Naive thymus-derived CD8-positive, alpha-beta T cell (primary cell): ENCODE data around the gene PADI3. TPM values are rescaled to one million over a fixed set of nuclear protein-coding genes. Genes with fewer than 3 reads are reported as not detected.

Source experiments
- ATAC-seq, 2 donors: fragments of 150-1000 bp; cut with Tn5 transposase in 1 of 2; sonication (Bioruptor Pico), chemical (Tn5 transposase) in 1 of 2; 1 replicate in 1 of 2; 2 replicates in 1 of 2; pipeline ENCODE4 v1.10.0; 2021; ENCODE audit warnings: mild to moderate bottlenecking in 2 of 2, moderate library complexity in 2 of 2
- POLR2A ChIA-PET: fragments of 350-600 bp; sonication (Branson Sonifier 250); formaldehyde crosslinking; loops from one replicate; lab custom pipeline; 2021; ENCODE audit warnings: antibody characterized with exemption; lab: Charles Lee
- DNase-seq, 10 donors: peaks; one replicate each; pipeline versions ENCODE4 v3.0.0 to v3.0.0-alpha.2; 2020 to 2022
- H3K27ac Mint-ChIP-seq, 10 donors: one replicate each; pipeline ENCODE4 v1.8.0; 2020 to 2022; ENCODE audit warnings: mild to moderate bottlenecking in 10 of 10, mixed read lengths in 10 of 10, moderate library complexity in 4 of 10, inconsistent platforms in 1 of 10
- H3K27me3 Mint-ChIP-seq, 5 donors: one replicate each; pipeline ENCODE4 v1.8.0; 2021 to 2022; ENCODE audit warnings: mixed read lengths in 5 of 5
- H3K36me3 Mint-ChIP-seq, 3 donors: one replicate each; pipeline ENCODE4 v1.8.0; 2020 to 2022; ENCODE audit warnings: mixed read lengths in 3 of 3, mild to moderate bottlenecking in 2 of 3, inconsistent platforms in 1 of 3
- H3K4me1 Mint-ChIP-seq, 4 donors: one replicate each; pipeline ENCODE4 v1.8.0; 2021 to 2022; ENCODE audit warnings: mixed read lengths in 4 of 4
- H3K4me3 Mint-ChIP-seq, 10 donors: one replicate each; pipeline ENCODE4 v1.8.0; 2020 to 2022; ENCODE audit warnings: mild to moderate bottlenecking in 10 of 10, mixed read lengths in 10 of 10, moderate library complexity in 6 of 10, inconsistent platforms in 1 of 10
- H3K9me3 Mint-ChIP-seq, 9 donors: one replicate each; pipeline ENCODE4 v1.8.0; 2020 to 2022; ENCODE audit warnings: mixed read lengths in 9 of 9, mild to moderate bottlenecking in 3 of 9, inconsistent platforms in 1 of 9, moderate library complexity in 1 of 9
- polyA plus RNA-seq, 3 donors: library from polyadenylated mRNA; unstranded; fragments of 300-500 nt; fragmentation: Illumina TruSeq; gene quantifications; one replicate each; pipeline ENCODE4 v1.2.3, GENCODE V29; 2021
- total RNA-seq, 8 experiments: library from RNA in 2 of 8; stranded (reverse) in 2 of 8; gene quantifications; one replicate each; pipeline ENCODE4 v1.2.3 and lab custom pipeline; 2021 to 2026

The PADI3 gene
- total and polyA plus RNA-seq, 5 experiments from 2014 or later, result not detected

DNA sequence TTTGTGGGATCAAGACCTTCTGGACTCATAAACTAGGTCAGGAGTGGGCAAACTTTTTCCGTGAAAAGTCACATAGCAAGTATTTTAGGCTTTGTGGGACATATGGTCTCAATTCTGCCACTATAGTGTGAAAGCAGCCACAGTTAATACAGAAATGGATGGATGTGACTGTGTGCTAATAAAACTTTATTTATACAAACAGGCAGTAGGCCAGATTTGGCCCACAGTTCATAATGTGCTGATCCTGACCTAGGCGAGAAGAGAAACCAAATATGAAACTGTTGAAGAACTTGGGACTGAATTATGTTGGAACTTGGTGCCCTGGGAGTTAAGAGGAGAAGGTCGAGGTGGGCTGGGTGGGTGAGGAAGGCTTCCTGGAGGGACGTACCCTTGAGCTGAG is 17.1 kb downstream of the PADI3 start:
- Mint-ChIP-seq H3K9me3 (peaks cover 0 to 4% (median 0%) of the 10 kb centered on the region in 9 donors), H3K27me3 (peaks cover 0 to 5% (median 0%) of the 10 kb centered on the region in 5 donors), H3K4me3 (no peak overlapping the region), H3K27ac (no peak overlapping the region), H3K4me1 (no peaks in the 10 kb centered on the region), H3K36me3 (no peaks in the 10 kb centered on the region)
- POLR2A ChIA-PET, result no interaction called here
- ATAC-seq, result no peak
- no peak for DNase-seq

DNA sequence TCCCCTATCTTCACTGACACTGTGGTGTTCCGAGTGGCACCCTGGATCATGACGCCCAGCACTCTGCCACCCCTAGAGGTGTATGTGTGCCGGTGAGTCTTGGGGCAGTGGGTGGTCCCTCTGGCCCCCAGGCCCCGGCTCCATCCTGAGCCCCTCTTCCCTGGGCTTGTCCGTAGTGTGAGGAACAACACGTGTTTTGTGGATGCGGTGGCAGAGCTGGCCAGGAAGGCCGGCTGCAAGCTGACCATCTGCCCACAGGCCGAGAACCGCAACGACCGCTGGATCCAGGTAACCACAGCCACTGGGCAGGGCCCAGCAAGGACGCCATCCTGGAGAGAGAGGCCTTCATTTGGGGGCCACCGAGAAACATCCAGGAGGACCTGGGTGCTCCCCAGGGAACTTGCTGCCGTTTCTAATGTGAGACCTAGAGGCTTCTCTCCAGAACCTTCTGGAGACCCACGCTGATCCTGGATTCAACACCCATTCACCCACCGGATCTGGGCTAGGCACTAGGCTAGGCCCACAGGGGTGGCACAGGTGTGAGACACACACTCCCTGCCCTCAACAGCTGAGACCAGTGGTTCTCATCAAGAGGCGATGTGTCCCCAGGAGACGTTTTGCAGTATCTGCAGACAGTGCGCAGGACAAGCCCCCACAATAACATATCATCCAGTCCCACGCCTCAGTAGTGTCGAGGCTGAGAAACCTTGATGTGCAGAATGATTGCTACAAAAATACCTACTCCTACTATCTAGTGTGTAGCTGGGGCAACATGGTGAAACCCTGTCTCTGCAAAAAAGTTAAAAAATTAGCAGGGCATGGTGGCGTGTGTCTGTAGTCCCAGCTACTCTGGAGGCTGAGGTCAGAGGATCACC is 22.2 kb downstream of the PADI3 start:
- H3K9me3 Mint-ChIP-seq, result no peaks in the 10 kb centered on the region
- POLR2A ChIA-PET, result no interaction called here
- H3K36me3 Mint-ChIP-seq, result no peaks in the 10 kb centered on the region
- DNase-seq (no peak), ATAC-seq (no peak)
- no peak overlapping the region for H3K27ac Mint-ChIP-seq
- peaks cover 0 to 15% (median 6%) of the 10 kb centered on the region in 5 donors for H3K27me3 Mint-ChIP-seq
- no peak overlapping the region for H3K4me3 Mint-ChIP-seq
- H3K4me1 Mint-ChIP-seq, result no peaks in the 10 kb centered on the region

DNA sequence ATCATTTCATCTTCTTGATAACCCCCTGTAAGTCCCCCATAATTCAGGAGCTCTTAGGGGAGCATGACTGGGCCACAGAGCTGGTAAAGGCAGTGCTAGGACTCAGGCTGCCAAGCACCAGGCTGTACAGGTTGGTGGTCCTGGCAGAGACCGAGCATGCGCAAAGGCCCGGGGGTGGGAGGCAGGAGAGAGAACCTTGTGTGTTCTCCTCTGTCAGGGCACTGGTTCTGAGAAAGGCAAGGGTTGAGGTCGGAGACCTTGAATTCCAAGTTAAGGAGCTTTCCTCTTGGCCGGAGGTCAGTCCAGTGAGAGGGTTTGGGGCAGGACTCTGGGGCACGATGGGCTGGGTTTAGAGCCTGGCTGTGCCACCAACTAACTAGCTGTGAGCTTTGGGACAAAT is 23.2 kb downstream of the PADI3 start:
- POLR2A ChIA-PET, result no interaction called here

DNA sequence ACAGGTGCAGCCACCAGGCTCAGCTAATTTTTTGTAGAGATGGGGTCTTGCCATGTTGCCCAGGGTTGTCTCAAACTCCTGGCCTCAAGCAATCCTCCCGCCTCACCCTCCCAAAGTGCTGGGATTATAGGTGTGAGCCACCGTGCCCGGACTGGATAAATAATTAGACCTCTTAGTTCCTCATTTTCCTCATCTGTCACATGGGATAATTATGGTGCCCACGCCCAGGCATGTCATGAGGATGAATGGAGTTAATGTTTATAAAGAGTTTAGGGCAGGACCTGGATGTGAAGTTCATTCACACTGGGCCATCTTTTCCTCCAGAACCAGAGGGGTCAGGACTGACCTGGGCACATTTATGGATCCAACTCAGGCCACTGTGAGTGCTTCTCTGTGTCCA is 23.7 kb downstream of the PADI3 start:
- Mint-ChIP-seq H3K36me3 (no peaks in the 10 kb centered on the region), H3K4me3 (no peak overlapping the region), H3K27me3 (peaks cover 0 to 23% (median 9%) of the 10 kb centered on the region in 5 donors), H3K4me1 (no peaks in the 10 kb centered on the region), H3K9me3 (no peaks in the 10 kb centered on the region), H3K27ac (no peak overlapping the region)
- no peak for DNase-seq
- ATAC-seq, result no peak
- POLR2A ChIA-PET, result no interaction called here

More for the DNA sequence above, 23.2 kb downstream of the PADI3 start:
- Mint-ChIP-seq H3K27me3 (peaks cover 0 to 20% (median 6%) of the 10 kb centered on the region in 5 donors), H3K36me3 (no peaks in the 10 kb centered on the region), H3K27ac (no peak overlapping the region), H3K4me1 (no peaks in the 10 kb centered on the region), H3K4me3 (no peak overlapping the region), H3K9me3 (no peaks in the 10 kb centered on the region)
- no peak for ATAC-seq
- no peak for DNase-seq

DNA sequence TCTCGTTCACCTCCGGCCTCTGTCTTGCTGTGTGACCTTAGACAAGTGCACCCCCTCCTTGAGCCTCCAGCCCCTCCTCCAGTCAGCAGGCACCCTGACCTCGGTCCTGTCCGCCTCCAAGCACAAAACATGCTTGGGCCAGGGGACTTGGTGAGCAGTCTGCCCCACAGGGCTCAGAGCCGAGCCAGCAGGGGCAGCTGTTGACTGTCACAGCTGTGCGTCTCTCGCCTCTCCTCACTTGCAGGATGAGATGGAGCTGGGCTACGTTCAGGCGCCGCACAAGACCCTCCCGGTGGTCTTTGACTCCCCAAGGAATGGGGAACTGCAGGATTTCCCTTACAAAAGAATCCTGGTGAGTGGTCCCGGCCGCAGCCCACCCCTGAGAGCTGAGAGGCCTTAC is 24.2 kb downstream of the PADI3 start:
- Mint-ChIP-seq H3K27ac (no peak overlapping the region), H3K36me3 (no peaks in the 10 kb centered on the region), H3K4me3 (no peak overlapping the region), H3K27me3 (peaks cover 0 to 23% (median 9%) of the 10 kb centered on the region in 5 donors), H3K4me1 (no peaks in the 10 kb centered on the region), H3K9me3 (no peaks in the 10 kb centered on the region)
- POLR2A ChIA-PET, result no interaction called here
- ATAC-seq (no peak), DNase-seq (no peak)

DNA sequence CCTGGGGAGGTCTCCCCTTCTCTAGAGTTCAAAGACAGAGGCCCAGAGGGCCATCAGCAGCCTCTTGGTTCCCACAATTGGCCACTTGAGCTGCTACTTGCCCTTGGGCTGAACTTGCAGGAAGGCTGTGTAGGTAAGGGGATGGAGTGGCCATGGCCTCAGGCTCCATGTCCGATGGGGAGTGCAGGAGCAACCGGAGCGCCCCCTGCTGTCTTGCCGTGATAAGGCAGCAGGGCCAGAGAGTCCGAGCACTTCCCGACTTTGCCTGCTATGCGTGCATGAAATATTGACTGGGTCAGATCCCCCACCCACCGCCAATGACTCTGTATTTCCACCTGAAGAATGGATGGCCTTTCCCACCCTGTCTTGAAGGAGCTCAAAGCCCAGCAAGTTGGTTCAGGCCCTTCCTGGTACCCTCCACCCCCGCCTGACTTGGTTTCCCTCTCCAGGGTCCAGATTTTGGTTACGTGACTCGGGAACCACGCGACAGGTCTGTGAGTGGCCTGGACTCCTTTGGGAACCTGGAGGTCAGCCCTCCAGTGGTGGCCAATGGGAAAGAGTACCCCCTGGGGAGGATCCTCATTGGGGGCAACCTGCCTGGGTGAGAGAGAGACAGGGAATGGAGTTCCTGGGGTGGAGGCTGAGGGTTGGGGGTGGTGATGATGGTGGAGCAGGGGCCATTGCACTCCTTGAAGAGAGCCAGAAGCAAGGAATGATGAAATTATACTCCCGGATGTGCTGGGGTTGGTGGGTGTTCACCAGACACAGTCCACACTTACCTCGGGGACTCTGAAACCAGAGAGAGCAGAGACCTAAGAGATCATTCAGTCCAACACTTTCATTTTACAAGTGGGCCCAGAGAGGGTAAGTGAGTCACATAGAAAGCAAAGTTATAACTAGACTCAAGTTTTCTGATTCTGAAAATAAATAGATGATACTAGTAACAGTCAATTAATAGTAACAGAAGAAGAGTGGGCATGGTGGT is 25.6 kb downstream of the PADI3 start:
- no peak for DNase-seq
- H3K4me1 Mint-ChIP-seq, result no peaks in the 10 kb centered on the region
- no peak for ATAC-seq
- H3K9me3 Mint-ChIP-seq, result no peaks in the 10 kb centered on the region
- peaks cover 2 to 24% (median 12%) of the 10 kb centered on the region in 5 donors for H3K27me3 Mint-ChIP-seq
- POLR2A ChIA-PET, result no interaction called here
- H3K4me3 Mint-ChIP-seq, result no peak overlapping the region
- H3K36me3 Mint-ChIP-seq, result no peaks in the 10 kb centered on the region
- H3K27ac Mint-ChIP-seq, result peak overlapping the region in 1 of 10 donors; percentile 43

DNA sequence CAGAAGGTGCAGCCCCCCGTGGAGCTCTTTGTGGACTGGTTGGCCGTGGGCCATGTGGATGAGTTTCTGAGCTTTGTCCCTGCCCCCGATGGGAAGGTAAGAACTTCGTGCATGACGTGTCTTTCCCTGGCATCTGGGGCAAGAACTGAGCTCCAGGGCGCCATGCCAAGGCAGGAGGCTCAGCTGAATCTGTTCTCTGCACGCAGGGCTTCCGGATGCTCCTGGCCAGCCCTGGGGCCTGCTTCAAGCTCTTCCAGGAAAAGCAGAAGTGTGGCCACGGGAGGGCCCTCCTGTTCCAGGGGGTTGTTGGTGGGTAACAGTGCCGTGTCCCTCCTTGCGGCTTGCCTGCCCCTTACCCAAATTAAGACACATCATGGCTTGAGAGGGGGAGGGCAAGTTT is 27.7 kb downstream of the PADI3 start:
- DNase-seq (no peak), ATAC-seq (no peak)
- Mint-ChIP-seq H3K36me3 (no peaks in the 10 kb centered on the region), H3K4me3 (no peak overlapping the region), H3K9me3 (no peaks in the 10 kb centered on the region), H3K27ac (peak overlapping the region in 1 of 10 donors; percentile 49), H3K27me3 (peaks cover 2 to 32% (median 14%) of the 10 kb centered on the region in 5 donors), H3K4me1 (no peaks in the 10 kb centered on the region)
- POLR2A ChIA-PET, result no interaction called here

DNA sequence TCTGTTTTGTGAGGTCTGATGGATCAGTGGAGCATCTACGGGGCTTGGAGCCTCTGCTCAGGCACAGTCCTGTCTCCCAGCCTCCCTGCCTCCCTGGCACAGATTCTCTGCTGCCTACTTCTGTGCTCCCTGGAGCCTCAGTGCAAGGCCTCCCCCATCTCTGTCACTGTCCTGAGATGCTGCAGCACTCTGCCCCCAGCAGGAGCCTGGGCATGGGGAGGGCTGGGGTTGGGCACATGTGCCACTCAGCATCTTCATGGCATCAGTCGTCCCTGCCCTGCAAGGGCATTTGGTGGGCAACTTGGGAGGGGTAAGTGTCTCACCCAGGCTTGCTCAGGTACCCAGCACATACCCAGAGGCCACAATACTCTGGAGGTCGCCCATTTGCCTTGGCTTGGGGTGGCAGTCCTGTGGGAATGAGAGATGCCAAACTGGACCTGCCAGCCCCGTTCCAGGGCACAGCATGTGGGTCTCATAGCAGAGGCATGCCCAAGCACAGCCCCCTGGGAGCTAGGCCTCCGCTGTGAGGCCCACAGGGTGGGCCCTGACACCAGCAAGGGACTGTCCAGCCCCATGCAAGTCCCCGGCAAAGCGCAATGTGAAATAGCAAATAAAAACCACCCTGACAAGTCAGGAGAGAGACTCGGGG is 28.7 kb downstream of the PADI3 start:
- Mint-ChIP-seq H3K4me3 (no peak overlapping the region), H3K27me3 (peaks cover 6 to 35% (median 14%) of the 10 kb centered on the region in 5 donors), H3K36me3 (no peaks in the 10 kb centered on the region), H3K4me1 (peaks cover 4 to 7% (median 6%) of the 10 kb centered on the region in 4 donors), H3K9me3 (no peaks in the 10 kb centered on the region), H3K27ac (no peak overlapping the region)
- no peak for DNase-seq
- POLR2A ChIA-PET, result no interaction called here
- ATAC-seq, result no peak

DNA sequence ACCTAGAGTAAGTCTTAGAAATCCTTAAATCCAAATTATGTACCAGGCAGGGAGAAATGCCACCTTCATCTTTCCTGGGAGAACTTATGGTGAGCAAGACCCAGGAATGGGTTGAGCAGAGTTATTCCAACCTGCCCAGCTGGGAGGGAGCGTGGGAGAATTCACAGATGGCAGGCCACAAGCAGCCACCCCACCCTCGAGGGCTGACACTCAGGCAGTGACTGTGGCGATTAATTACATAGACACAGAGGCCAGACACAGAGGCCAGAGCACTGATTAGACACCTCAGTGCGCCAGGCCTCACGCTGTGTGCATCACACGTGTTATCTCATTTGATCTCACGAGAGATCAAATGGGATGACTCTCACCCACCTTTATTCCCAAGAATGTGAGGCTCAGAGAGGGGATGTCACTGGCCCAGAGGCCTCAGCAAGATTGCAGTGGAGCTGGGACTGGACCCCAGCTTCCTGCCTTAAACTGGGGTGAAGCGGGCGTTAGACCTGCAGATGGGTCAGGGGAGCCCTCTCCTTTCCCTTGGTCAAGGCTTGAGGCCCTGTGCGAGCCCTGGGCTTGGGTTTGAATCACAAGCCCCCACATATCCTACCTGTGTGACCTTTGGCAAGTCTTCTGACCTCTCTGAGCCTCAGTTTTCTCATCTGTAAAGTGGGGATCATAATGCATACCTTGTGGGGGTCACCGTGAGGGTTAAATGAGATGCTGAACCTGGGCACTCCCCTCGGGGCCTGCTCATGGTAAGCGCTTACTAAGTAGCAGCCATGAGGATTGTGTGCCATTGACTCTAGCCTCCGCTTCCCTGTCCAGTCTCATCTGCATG is 30.3 kb downstream of the PADI3 start:
- no peaks in the 10 kb centered on the region for H3K9me3 Mint-ChIP-seq
- POLR2A ChIA-PET, result no interaction called here
- no peak overlapping the region for H3K4me3 Mint-ChIP-seq
- no peak for ATAC-seq
- peaks cover 6 to 37% (median 23%) of the 10 kb centered on the region in 5 donors for H3K27me3 Mint-ChIP-seq
- H3K36me3 Mint-ChIP-seq, result no peaks in the 10 kb centered on the region
- no peak for DNase-seq
- H3K27ac Mint-ChIP-seq, result peak overlapping the region in 1 of 10 donors; percentile 43
- peaks cover 4 to 7% (median 6%) of the 10 kb centered on the region in 4 donors for H3K4me1 Mint-ChIP-seq

DNA sequence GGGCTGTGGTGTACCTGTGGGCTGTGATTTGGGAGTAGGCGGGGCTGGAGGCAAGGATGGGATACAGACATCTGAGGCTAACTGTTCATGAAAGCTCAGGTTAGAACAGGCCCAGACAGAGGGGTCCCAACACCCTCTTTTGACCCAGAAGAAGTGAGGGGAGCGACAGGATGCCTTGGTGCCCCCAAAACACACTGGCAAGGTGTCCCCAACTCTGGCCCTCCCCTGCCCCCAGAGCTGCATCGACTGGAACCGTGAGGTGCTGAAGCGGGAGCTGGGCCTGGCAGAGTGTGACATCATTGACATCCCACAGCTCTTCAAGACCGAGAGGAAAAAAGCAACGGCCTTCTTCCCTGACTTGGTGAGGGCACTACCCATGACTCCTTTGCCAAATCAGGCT is 31.5 kb downstream of the PADI3 start:
- H3K27me3 Mint-ChIP-seq, result peaks cover 5 to 31% (median 13%) of the 10 kb centered on the region in 5 donors
- no peak overlapping the region for H3K27ac Mint-ChIP-seq
- H3K4me3 Mint-ChIP-seq, result no peak overlapping the region
- peaks cover 4 to 7% (median 6%) of the 10 kb centered on the region in 4 donors for H3K4me1 Mint-ChIP-seq
- no peaks in the 10 kb centered on the region for H3K36me3 Mint-ChIP-seq
- no peaks in the 10 kb centered on the region for H3K9me3 Mint-ChIP-seq
- POLR2A ChIA-PET, result no interaction called here
- DNase-seq, result no peak
- ATAC-seq, result no peak

DNA sequence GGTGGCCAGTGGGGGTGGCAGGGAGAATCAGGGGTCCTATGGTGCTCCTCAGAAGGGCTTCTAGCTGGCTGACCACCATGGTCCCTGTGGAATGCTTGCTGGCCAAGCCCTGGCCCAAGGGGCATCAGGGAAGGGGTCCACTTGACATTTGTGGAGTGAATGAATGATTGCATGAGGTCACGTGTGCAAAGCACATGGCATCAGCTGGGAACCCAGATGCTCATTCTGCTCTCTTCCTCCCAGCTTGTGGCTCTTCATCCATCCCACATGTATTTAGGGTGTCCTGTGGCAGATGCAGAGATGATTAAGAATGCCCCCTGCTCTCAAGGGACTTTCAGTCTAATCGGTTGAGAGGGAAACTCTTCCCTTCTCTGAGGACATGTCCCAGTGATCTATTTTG is 32.0 kb downstream of the PADI3 start:
- POLR2A ChIA-PET, result no interaction called here
- H3K4me3 Mint-ChIP-seq, result no peak overlapping the region

DNA sequence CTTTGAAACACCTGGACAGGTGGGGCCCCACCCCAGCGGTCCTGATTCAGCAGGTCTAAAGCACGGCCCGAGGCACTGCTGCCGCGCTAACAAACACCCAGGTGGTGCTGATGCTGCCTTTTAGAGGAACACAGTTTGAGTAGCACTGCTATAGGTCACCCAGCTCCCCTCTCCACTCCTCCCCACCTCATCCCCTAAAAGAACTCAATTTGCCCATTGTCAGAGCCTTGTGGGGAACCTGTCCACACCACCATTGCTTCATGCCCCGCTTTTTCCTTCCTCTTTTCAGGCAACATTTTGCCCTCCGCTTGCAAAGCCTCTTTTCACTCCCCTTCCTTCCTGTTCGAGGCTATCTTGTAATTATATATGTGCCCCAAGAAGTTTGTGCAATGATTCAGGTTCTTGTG is 32.9 kb downstream of the PADI3 start:
- Mint-ChIP-seq H3K27ac (peak overlapping the region in 1 of 10 donors; percentile 25), H3K36me3 (no peaks in the 10 kb centered on the region), H3K4me3 (peak overlapping the region in 1 of 10 donors; percentile 4), H3K27me3 (peaks cover 3 to 22% (median 9%) of the 10 kb centered on the region in 5 donors), H3K9me3 (no peaks in the 10 kb centered on the region), H3K4me1 (peaks cover 4 to 7% (median 6%) of the 10 kb centered on the region in 4 donors)
- DNase-seq, result no peak
- POLR2A ChIA-PET, result no interaction called here
- no peak for ATAC-seq

More for the DNA sequence above, 32.0 kb downstream of the PADI3 start:
- H3K36me3 Mint-ChIP-seq, result no peaks in the 10 kb centered on the region
- no peak for ATAC-seq
- H3K9me3 Mint-ChIP-seq, result no peaks in the 10 kb centered on the region
- peaks cover 4 to 7% (median 6%) of the 10 kb centered on the region in 4 donors for H3K4me1 Mint-ChIP-seq
- DNase-seq, result no peak
- H3K27me3 Mint-ChIP-seq, result peaks cover 3 to 27% (median 9%) of the 10 kb centered on the region in 5 donors
- H3K27ac Mint-ChIP-seq, result no peak overlapping the region
